H1 (cell line): ENCODE results near the gene CARM1. TPM values are rescaled to one million over a fixed set of nuclear protein-coding genes. Genes with fewer than 3 reads are reported as not detected.

Experiments used
- ASH2L ChIP-seq: fragments of 200-600, 300-600 bp; sonication (generic); IDR thresholded peaks from one replicate; pipeline ENCODE4 v1.7.1; 2017; ENCODE audit warnings: low read length
- CEBPB ChIP-seq: IDR thresholded peaks from 2 replicates; pipeline ENCODE4 v1.6.1; 2012; ENCODE audit warnings: low read depth, low read length
- CHD7 ChIP-seq: fragments of 300-600 bp; sonication (generic); IDR thresholded peaks from 2 replicates; pipeline ENCODE4 v1.7.1; 2012; ENCODE audit warnings: low read length, moderate library complexity, mild to moderate bottlenecking, inconsistent platforms; ENCODE audit not compliant: insufficient replicate concordance
- KDM5A ChIP-seq: fragments of 200-600 bp; IDR thresholded peaks from 2 replicates; pipeline ENCODE4 v1.7.1; 2012; ENCODE audit warnings: mild to moderate bottlenecking, low read length, inconsistent platforms, mixed read lengths
- NANOG ChIP-seq: IDR thresholded peaks from 2 replicates; pipeline ENCODE4 v1.6.1; 2011; ENCODE audit warnings: low read length, low read depth, mild to moderate bottlenecking, inconsistent platforms; ENCODE audit not compliant: insufficient read depth, poor library complexity, severe bottlenecking
- SP2 ChIP-seq: IDR thresholded peaks from 2 replicates; pipeline ENCODE4 v1.6.1; 2012; ENCODE audit warnings: mild to moderate bottlenecking, low read length, inconsistent platforms
- polyA plus RNA-seq, 7 experiments: library from polyadenylated mRNA; depleted of rRNA in 3 of 7; stranded (reverse) in 5 of 7; unstranded in 2 of 7; fragments of >200 nt in 5 of 7; fragments of 200-250 nt in 2 of 7; gene quantifications; 1 replicate in 5 of 7; 2 replicates in 1 of 7; 4 replicates in 1 of 7; pipeline versions ENCODE4 v1.2.1 to v1.2.3, GENCODE V29; 2011 to 2013; ENCODE audit warnings: missing spikeins in 2 of 7, mixed read lengths in 2 of 7
- total RNA-seq: library from RNA; stranded (reverse); fragmentation: NEBNext Ultra II Directional; extraction: Animal tissue kit (Norgen Biotek cat#: 25700); gene quantifications from 2 replicates; pipeline ENCODE4 v1.2.1, GENCODE V29; 2021

Gene CARM1
- total and polyA plus RNA-seq, 2 of the 8 experiments (the other 6 are each of a cell fraction or from before 2014, with no cell fraction given): 134 to 164 TPM

DNA sequence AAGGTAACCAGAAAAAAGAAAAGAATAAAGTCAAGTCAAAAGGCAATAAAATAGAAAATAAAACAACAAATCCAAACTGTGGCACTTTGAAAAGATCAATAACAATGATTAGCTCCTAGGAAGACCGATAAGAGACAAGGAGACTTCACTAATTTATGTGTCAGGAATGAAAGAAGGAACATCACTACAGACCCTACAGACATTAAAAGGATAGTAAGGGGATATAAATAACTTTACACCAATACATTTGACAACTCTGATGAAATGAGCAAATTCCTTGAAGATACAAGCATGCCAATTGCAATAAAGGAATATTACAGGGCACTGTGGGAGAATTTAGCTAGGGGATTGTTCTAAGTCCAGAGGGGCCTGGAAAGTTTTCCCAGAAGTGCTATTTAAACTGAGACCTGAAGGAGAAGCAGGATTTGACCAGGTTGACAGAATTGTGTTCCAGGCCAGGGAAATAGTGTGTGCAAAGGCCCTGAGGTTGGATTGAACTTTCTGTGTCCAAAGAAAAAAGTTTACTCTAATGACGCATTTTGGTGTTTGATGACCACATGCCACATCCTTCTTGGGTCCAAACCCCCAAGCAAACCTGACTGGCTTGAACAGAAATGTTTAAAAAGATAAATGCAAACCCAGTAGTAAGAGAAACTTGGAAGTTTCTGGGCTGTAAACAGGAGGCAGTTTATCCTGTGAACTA, 24.7 kb upstream of the CARM1 start (continued):
- no peak for TF ChIP-seq CHD7
- no peak for TF ChIP-seq CEBPB
- TF ChIP-seq SP2: no peak
- no peak for TF ChIP-seq KDM5A
- TF ChIP-seq ASH2L: no peak
- no peak for TF ChIP-seq NANOG
